ENCODE results near the gene APOA4. TPM values are rescaled to one million over a fixed set of nuclear protein-coding genes. Genes with fewer than 3 reads are reported as not detected.

APOA4 gene
- total RNA-seq, 1 experiment from 2014 or later = 3.3 TPM

DNA sequence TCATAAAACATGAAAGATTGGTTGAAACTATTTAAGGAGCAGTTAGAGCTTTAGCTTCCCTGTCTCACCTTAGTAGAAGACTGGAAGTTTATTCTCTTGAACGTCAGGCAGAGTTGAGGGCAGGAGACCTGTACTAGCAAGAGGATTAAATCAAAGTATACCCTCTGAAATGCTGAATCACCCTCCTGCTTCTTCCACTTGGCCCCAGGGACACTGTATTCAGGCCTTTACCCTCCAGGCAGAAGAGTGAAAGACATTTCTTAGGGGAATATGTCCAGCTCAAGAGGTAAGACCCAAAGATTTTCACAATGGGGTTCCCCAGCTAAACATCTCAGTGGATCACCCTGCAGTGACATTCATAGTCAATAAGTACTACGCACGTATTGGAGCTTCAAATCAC lies 11.9 kb downstream of the APOA4 start:
- H3K4me3 Mint-ChIP-seq (ENCODE audit: unreplicated experiment) = no peak overlapping the region
- no peak for DNase-seq
- POLR2A ChIA-PET = interaction anchor here (0.5 to 0.6 kb wide), 2 partner anchors 16 to 207 kb away, joined by 3 read pairs; no protein-coding TSS in a partner anchor
- peaks cover 79% of the 10 kb centered on the region for H3K4me1 Mint-ChIP-seq (ENCODE audit: low read depth, unreplicated experiment)
- H3K27me3 Mint-ChIP-seq (ENCODE audit: insufficient read depth, unreplicated experiment) = no peaks in the 10 kb centered on the region
- no peak overlapping the region for H3K4me3 ChIP-seq (ENCODE audit: low read depth, low read length)
- TF ChIP-seq, protein P1, sequence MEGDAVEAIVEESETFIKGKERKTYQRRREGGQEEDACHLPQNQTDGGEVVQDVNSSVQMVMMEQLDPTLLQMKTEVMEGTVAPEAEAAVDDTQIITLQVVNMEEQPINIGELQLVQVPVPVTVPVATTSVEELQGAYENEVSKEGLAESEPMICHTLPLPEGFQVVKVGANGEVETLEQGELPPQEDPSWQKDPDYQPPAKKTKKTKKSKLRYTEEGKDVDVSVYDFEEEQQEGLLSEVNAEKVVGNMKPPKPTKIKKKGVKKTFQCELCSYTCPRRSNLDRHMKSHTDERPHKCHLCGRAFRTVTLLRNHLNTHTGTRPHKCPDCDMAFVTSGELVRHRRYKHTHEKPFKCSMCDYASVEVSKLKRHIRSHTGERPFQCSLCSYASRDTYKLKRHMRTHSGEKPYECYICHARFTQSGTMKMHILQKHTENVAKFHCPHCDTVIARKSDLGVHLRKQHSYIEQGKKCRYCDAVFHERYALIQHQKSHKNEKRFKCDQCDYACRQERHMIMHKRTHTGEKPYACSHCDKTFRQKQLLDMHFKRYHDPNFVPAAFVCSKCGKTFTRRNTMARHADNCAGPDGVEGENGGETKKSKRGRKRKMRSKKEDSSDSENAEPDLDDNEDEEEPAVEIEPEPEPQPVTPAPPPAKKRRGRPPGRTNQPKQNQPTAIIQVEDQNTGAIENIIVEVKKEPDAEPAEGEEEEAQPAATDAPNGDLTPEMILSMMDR (IDR thresholded peaks at IDR 0.05; ENCODE audit: insufficient read depth in 1 of 2, low read depth in 1 of 2, low read length in 1 of 2, severe bottlenecking in 1 of 2, unreplicated experiment in 1 of 2) = no peak
- H3K27me3 ChIP-seq (replicated peaks; ENCODE audit: control insufficient read depth, insufficient read depth, low read length) = no peaks in the 10 kb centered on the region
- H3K9me3 ChIP-seq = no peaks in the 10 kb centered on the region; the same call in 1 of the 2 replicates
- H3K27ac Mint-ChIP-seq (ENCODE audit: unreplicated experiment) = peak overlapping the region; percentile 49
- BruUV-seq (replicated peaks) = no TSS peak
- H3K36me3 ChIP-seq (ENCODE audit: control insufficient read depth, insufficient read depth, low read length) = no peaks in the 10 kb centered on the region
- CTCF ChIA-PET = interaction anchor here (0.6 kb wide), 1 partner anchor 23 kb away, joined by 3 read pairs; no protein-coding TSS in a partner anchor
- intact Hi-C loops (cut with micrococcal nuclease; ENCODE audit: unreplicated experiment) = no loop called here
- peaks cover 81% of the 10 kb centered on the region for H3K4me1 ChIP-seq
- H3K9me3 Mint-ChIP-seq (ENCODE audit: unreplicated experiment) = peaks cover 12% of the 10 kb centered on the region
- peaks cover 29% of the 10 kb centered on the region for H3K36me3 Mint-ChIP-seq (ENCODE audit: insufficient read depth, unreplicated experiment)

DNA sequence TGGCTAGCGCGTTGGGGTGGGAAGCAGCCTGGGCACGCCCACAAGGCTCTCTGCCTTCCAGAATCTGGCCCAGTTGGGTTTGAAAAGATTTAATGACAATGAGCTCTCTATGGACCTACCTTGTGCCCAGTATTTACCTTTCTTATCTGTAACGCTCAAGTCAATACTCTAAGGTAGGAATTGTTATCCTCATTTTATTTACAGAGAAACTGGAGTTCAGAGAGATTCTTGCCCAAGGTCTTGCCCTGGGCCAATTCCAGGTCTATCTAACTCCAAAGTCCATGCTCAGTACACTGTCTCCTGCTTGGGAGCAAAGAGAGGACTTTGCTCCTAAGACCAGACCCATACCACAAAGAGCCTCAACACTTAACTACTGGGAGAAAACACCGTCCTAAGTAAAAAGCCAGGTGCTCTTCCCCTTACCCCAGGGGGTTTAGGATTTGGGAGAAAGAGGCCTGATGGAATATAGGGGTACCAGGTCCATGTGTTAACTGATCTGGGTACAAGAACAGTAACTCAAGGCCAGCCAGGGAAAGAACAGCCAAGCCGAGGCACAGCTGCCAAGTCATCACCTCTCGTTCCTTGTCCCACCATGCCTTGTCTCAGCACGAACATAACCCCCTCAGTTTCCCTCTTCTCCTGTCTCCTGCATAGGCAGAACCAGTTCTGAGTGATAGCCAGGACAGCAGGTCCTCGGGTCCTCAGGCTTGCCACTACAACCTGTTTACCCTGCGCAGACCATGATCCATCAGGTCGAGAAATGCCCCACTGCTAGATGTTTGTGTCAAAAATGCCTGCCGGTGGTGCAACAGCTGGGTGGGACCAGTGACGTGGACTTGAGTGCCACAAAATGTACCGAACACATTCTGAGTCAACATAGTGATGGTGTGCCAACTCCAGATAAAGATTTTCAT lies 14.6 kb downstream of the APOA4 start:
- Histone ChIP-seq H3K4me1 (peaks cover 70% of the 10 kb centered on the region), H3K36me3 (ENCODE audit: control insufficient read depth, insufficient read depth, low read length) (no peaks in the 10 kb centered on the region), H3K4me3 (ENCODE audit: low read depth, low read length) (0 out of 2 replicates have a peak overlapping the region, but pooled peaks have one; percentile 4), H3K9me3 (no peaks in the 10 kb centered on the region; the same call in 1 of the 2 replicates), H3K27me3 (replicated peaks; ENCODE audit: control insufficient read depth, insufficient read depth, low read length) (no peaks in the 10 kb centered on the region)
- H3K27ac Mint-ChIP-seq (ENCODE audit: unreplicated experiment) = peak overlapping the region; percentile 98
- peaks cover 12% of the 10 kb centered on the region for H3K9me3 Mint-ChIP-seq (ENCODE audit: unreplicated experiment)
- no peaks in the 10 kb centered on the region for H3K27me3 Mint-ChIP-seq (ENCODE audit: insufficient read depth, unreplicated experiment)
- ChIA-PET CTCF (interaction anchor here (0.5 to 1.8 kb wide), 12 partner anchors 15 to 116 kb away, joined by 3 to 29 read pairs (median 4); partner anchors contain the start of genes APOA1, APOA5, APOC3 and ZPR1), POLR2A (interaction anchor here (0.6 to 1.5 kb wide), 10 partner anchors 15 to 365 kb away, joined by 3 to 11 read pairs (median 4); partner anchors contain the start of genes APOA1, APOA4, APOC3 and ZPR1)
- H3K4me1 Mint-ChIP-seq (ENCODE audit: low read depth, unreplicated experiment) = peaks cover 68% of the 10 kb centered on the region
- TF ChIP-seq, protein P1 (IDR thresholded peaks at IDR 0.05; ENCODE audit: insufficient read depth in 1 of 2, low read depth in 1 of 2, low read length in 1 of 2, severe bottlenecking in 1 of 2, unreplicated experiment in 1 of 2) = no peak
- DNase-seq = peak; percentile 94 to 96
- H3K4me3 Mint-ChIP-seq (ENCODE audit: unreplicated experiment) = peak overlapping the region; percentile 67
- intact Hi-C loops (cut with micrococcal nuclease; ENCODE audit: unreplicated experiment) = loop anchor here (1.0 to 2.0 kb wide), 5 partner anchors 16 to 264 kb away; partner anchors contain the start of genes APOA1 and APOC3
- H3K36me3 Mint-ChIP-seq (ENCODE audit: insufficient read depth, unreplicated experiment) = peaks cover 23% of the 10 kb centered on the region
- TSS peak; percentile 91 for BruUV-seq (replicated peaks)

Data from Caco-2 (cell line).